IMR-90 (cell line): Measurements from ENCODE around the gene NEGR1.

Source experiments
- BHLHE40 ChIP-seq: fragments of 150-350 bp; IDR thresholded peaks from 2 replicates; pipeline ENCODE4 v1.6.1; 2016; ENCODE audit warnings: mild to moderate bottlenecking, low read depth, low read length
- CTCF ChIP-seq: conservative IDR thresholded peaks from 2 replicates; pipeline ENCODE4 v1.5.1; 2012; ENCODE audit warnings: mild to moderate bottlenecking, low read depth, low read length, improper control_type of control experiment
- NFE2L2 ChIP-seq: fragments of 150-350 bp; IDR thresholded peaks from 2 replicates; pipeline ENCODE4 v1.6.1; 2016; ENCODE audit warnings: low read depth, mild to moderate bottlenecking, low read length

GRCh38 chr1:72278461-72278860 lies 3.9 kb downstream of the NEGR1 start:
- TF ChIP-seq CTCF (no peak), BHLHE40 (no peak), NFE2L2 (no peak)
